Astrocyte of the cerebellum (primary cell): ENCODE data around the gene GPR55.

Experiments used
- DNase-seq: peaks from one replicate; pipeline ENCODE4 v3.0.0-alpha.2; 2011; ENCODE audit warnings: low read depth
- H3K4me3 ChIP-seq: 2 replicates; pipeline ENCODE4 v1.5.1; 2011; ENCODE audit warnings: mild to moderate bottlenecking, low read depth, low read length, moderate library complexity
- CTCF ChIP-seq: IDR thresholded peaks from 2 replicates; pipeline ENCODE4 v1.5.1; 2012; ENCODE audit warnings: low read length, low read depth, moderate library complexity, mild to moderate bottlenecking; ENCODE audit errors: missing control alignments
- in situ Hi-C: cut with HindIII; loops from 2 replicates; pipeline ENCODE4 v1.10.0; 2017; ENCODE audit warnings: low sequenced_read_pairs

The GPR55 gene

GRCh38 chr2:230956827-230957755, 32.0 kb upstream of the GPR55 start:
- peak; percentile 6 for DNase-seq
- no peak for TF ChIP-seq CTCF
- in situ Hi-C loops: no loop called here
- H3K4me3 ChIP-seq: peak overlapping the region; percentile 42

GRCh38 chr2:230955163-230955737, 30.2 kb upstream of the GPR55 start:
- in situ Hi-C loops: no loop called here
- DNase-seq: no peak
- H3K4me3 ChIP-seq: no peak overlapping the region
- TF ChIP-seq CTCF: no peak

- in situ Hi-C loops: no loop called here
- TF ChIP-seq CTCF: no peak
- H3K4me3 ChIP-seq: no peak overlapping the region
- DNase-seq: no peak
Measured at GRCh38 chr2:230954746-230955145, 29.7 kb upstream of the GPR55 start.

- no peak for TF ChIP-seq CTCF
- DNase-seq: peak; percentile 43
- in situ Hi-C loops: no loop called here
- H3K4me3 ChIP-seq: no peak overlapping the region
Measured at GRCh38 chr2:230953845-230954244, 28.8 kb upstream of the GPR55 start.

- in situ Hi-C loops: no loop called here
- TF ChIP-seq CTCF: no peak
- DNase-seq: no peak
- no peak overlapping the region for H3K4me3 ChIP-seq
Measured at GRCh38 chr2:230952226-230952956, 27.3 kb upstream of the GPR55 start.

GRCh38 chr2:230951396-230951795, 26.4 kb upstream of the GPR55 start:
- in situ Hi-C loops: no loop called here
- DNase-seq: no peak
- no peak overlapping the region for H3K4me3 ChIP-seq
- no peak for TF ChIP-seq CTCF
